HEK293 (cell line): ENCODE measurements around the gene ITGAL.

Experiments
- GLIS1 ChIP-seq: fragments of 450-650 bp; formaldehyde crosslinking; IDR thresholded peaks from 2 replicates; pipeline ENCODE4 v1.5.1; 2016; ENCODE audit warnings: missing biosample characterization, missing genetic modification characterization
- GLIS2 ChIP-seq: fragments of 450-650 bp; formaldehyde crosslinking; IDR thresholded peaks from 2 replicates; pipeline ENCODE4 v1.5.1; 2016; ENCODE audit warnings: missing biosample characterization, missing genetic modification characterization
- HIC1 ChIP-seq: fragments of 450-650 bp; formaldehyde crosslinking; IDR thresholded peaks from 2 replicates; pipeline ENCODE4 v1.5.1; 2016; ENCODE audit warnings: missing biosample characterization, missing genetic modification characterization
- IKZF3 ChIP-seq: fragments of 450-650 bp; IDR thresholded peaks from 2 replicates; pipeline ENCODE4 v1.5.0; 2018; ENCODE audit warnings: missing biosample characterization, mild to moderate bottlenecking, missing genetic modification characterization, moderate library complexity
- KLF16 ChIP-seq: fragments of 450-650 bp; formaldehyde crosslinking; IDR thresholded peaks from 2 replicates; pipeline ENCODE4 v1.5.1; 2017; ENCODE audit warnings: missing biosample characterization, missing genetic modification characterization
- SP7 ChIP-seq: fragments of 450-650 bp; formaldehyde crosslinking; IDR thresholded peaks from 2 replicates; pipeline ENCODE4 v1.5.1; 2016; ENCODE audit warnings: missing biosample characterization, missing genetic modification characterization
- ZBTB10 ChIP-seq: fragments of 450-650 bp; formaldehyde crosslinking; IDR thresholded peaks from 2 replicates; pipeline ENCODE4 v1.5.1; 2016; ENCODE audit warnings: missing biosample characterization, missing genetic modification characterization
- ZBTB48 ChIP-seq: fragments of 450-650 bp; formaldehyde crosslinking; IDR thresholded peaks from 2 replicates; pipeline ENCODE4 v1.5.1; 2016; ENCODE audit warnings: missing biosample characterization, missing genetic modification characterization
- ZIC2 ChIP-seq: fragments of 450-650 bp; formaldehyde crosslinking; IDR thresholded peaks from 2 replicates; pipeline ENCODE4 v1.5.1; 2016; ENCODE audit warnings: missing biosample characterization, missing genetic modification characterization
- ZNF112 ChIP-seq: fragments of 450-650 bp; formaldehyde crosslinking; IDR thresholded peaks from 2 replicates; pipeline ENCODE4 v1.5.0; 2017; ENCODE audit warnings: missing biosample characterization, missing genetic modification characterization
- ZNF132 ChIP-seq: fragments of 450-650 bp; formaldehyde crosslinking; IDR thresholded peaks from 2 replicates; pipeline ENCODE4 v1.5.1; 2017; ENCODE audit warnings: missing biosample characterization, missing genetic modification characterization, borderline replicate concordance
- ZNF140 ChIP-seq: fragments of 450-650 bp; formaldehyde crosslinking; IDR thresholded peaks from 2 replicates; pipeline ENCODE4 v1.5.1; 2016; ENCODE audit warnings: missing biosample characterization, missing genetic modification characterization
- ZNF248 ChIP-seq: fragments of 450-650 bp; formaldehyde crosslinking; IDR thresholded peaks from 2 replicates; pipeline ENCODE4 v1.5.1; 2017; ENCODE audit warnings: missing biosample characterization, missing genetic modification characterization
- ZNF266 ChIP-seq: fragments of 450-650 bp; formaldehyde crosslinking; IDR thresholded peaks from 2 replicates; pipeline ENCODE4 v1.5.1; 2016; ENCODE audit warnings: missing biosample characterization, missing genetic modification characterization, low read depth
- ZNF366 ChIP-seq: fragments of 450-650 bp; formaldehyde crosslinking; conservative IDR thresholded peaks from 2 replicates; pipeline ENCODE4 v1.5.1; 2016; ENCODE audit warnings: missing biosample characterization, missing genetic modification characterization
- ZNF398 ChIP-seq: fragments of 450-650 bp; formaldehyde crosslinking; IDR thresholded peaks from 2 replicates; pipeline ENCODE4 v1.5.1; 2017; ENCODE audit warnings: missing biosample characterization, missing genetic modification characterization
- ZNF548 ChIP-seq: fragments of 450-650 bp; formaldehyde crosslinking; IDR thresholded peaks from 2 replicates; pipeline ENCODE4 v1.5.1; 2016; ENCODE audit warnings: missing biosample characterization, missing genetic modification characterization
- ZNF692 ChIP-seq: fragments of 450-650 bp; formaldehyde crosslinking; IDR thresholded peaks from 2 replicates; pipeline ENCODE4 v1.5.1; 2016; ENCODE audit warnings: missing biosample characterization, missing genetic modification characterization
- ZNF704 ChIP-seq: fragments of 450-650 bp; formaldehyde crosslinking; IDR thresholded peaks from 2 replicates; pipeline ENCODE4 v1.5.1; 2016; ENCODE audit warnings: missing biosample characterization, missing genetic modification characterization

The ITGAL gene

GRCh38 chr16:30523768-30524574, 51.4 kb downstream of the ITGAL start (continued):
- no peak for TF ChIP-seq ZNF140 (tag by site-specific recombination)
- TF ChIP-seq ZNF248 (tag by site-specific recombination) = no peak
- TF ChIP-seq IKZF3 = peak; percentile 55; the same call in 1 of the 2 replicates
- 0 out of 2 replicates have a peak, but pooled peaks have one; percentile 29 for TF ChIP-seq SP7 (tag by site-specific recombination)
- no peak for TF ChIP-seq ZBTB10 (tag by site-specific recombination)
- no peak for TF ChIP-seq ZNF132
- TF ChIP-seq ZNF704 (tag by site-specific recombination) = no peak
- peak; percentile 48 for TF ChIP-seq ZNF398
- peak; percentile 35; the same call in 1 of the 2 replicates for TF ChIP-seq GLIS1
- peak; percentile 65 for TF ChIP-seq GLIS2 (tag by site-specific recombination)
- TF ChIP-seq ZIC2 (tag by site-specific recombination) = peak; percentile 95
- no peak for TF ChIP-seq ZNF548 (tag by site-specific recombination)
- TF ChIP-seq ZNF266 (tag by site-specific recombination) = no peak
- no peak for TF ChIP-seq ZNF112 (tag by site-specific recombination)
- 0 out of 2 replicates have a peak, but pooled peaks have one; percentile 11 for TF ChIP-seq ZNF366
- TF ChIP-seq ZBTB48 (tag by site-specific recombination) = no peak
- no peak for TF ChIP-seq HIC1
- TF ChIP-seq KLF16 (tag by site-specific recombination) = no peak
- peak; percentile 43; the same call in 1 of the 2 replicates for TF ChIP-seq ZNF692
